Measurements from ENCODE around the gene AK5. TPM values are rescaled to one million over a fixed set of nuclear protein-coding genes. Genes with fewer than 3 reads are reported as not detected.
"Not testable (repeated sequence)": the region's sequence is repeated elsewhere in the genome, so short reads cannot be mapped to it uniquely, and the experiment has no call there.

Gene AK5
- total and polyA plus RNA-seq, 11 donors, result 0.14 to 0.91 (median 0.40) TPM; not detected in 2

GRCh38 chr1:77416692-77417450, 135.1 kb downstream of the AK5 start:
- Histone ChIP-seq H3K9me3 (no peaks in the 10 kb centered on the region), H3K4me3 (no peak overlapping the region), H3K27me3 (peaks cover 0 to 17% (median 0%) of the 10 kb centered on the region in 9 donors), H3K36me3 (no peaks in the 10 kb centered on the region), H3K27ac (no peak overlapping the region), H3K4me1 (peaks cover 0 to 25% (median 0%) of the 10 kb centered on the region in 12 donors)
- TF ChIP-seq, protein P1, sequence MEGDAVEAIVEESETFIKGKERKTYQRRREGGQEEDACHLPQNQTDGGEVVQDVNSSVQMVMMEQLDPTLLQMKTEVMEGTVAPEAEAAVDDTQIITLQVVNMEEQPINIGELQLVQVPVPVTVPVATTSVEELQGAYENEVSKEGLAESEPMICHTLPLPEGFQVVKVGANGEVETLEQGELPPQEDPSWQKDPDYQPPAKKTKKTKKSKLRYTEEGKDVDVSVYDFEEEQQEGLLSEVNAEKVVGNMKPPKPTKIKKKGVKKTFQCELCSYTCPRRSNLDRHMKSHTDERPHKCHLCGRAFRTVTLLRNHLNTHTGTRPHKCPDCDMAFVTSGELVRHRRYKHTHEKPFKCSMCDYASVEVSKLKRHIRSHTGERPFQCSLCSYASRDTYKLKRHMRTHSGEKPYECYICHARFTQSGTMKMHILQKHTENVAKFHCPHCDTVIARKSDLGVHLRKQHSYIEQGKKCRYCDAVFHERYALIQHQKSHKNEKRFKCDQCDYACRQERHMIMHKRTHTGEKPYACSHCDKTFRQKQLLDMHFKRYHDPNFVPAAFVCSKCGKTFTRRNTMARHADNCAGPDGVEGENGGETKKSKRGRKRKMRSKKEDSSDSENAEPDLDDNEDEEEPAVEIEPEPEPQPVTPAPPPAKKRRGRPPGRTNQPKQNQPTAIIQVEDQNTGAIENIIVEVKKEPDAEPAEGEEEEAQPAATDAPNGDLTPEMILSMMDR (IDR thresholded peaks at IDR 0.05), result peak in 5 of 12 donors; percentile 6 to 30 (median 16)
- TF ChIP-seq POLR2A (IDR thresholded peaks at IDR 0.05), result no peak
- intact Hi-C loops (cut with DNase I), result no loop called here
- 77 to 85% (median 81%) methylated on average over 5 of the region's 5 CpGs for WGBS, 4 donors
- no peak for ATAC-seq
- no peak for DNase-seq

DNA sequence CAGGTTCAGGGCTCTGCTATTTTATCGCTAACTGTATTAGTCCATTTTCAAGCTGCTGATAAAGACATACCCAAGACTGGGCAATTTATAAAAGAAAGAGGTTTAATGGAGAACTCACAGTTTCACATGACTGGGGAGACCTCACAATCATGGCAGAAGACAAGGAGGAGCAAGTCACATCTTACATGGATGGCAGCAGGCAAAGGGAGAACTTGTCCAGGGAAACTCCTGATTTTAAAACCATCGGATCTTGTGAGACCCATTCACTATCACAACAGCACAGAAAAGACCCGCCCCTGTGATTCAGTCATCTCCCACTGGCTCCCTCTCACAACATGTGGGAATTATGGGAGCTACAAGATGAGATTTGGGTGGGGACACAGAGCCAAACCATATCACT, 136.2 kb downstream of the AK5 start:
- H3K27me3 ChIP-seq, result peaks cover 0 to 13% (median 0%) of the 10 kb centered on the region in 9 donors
- H3K27ac ChIP-seq; ATAC-seq; DNase-seq; intact Hi-C loops (cut with DNase I); H3K4me3 ChIP-seq; H3K36me3 ChIP-seq; H3K9me3 ChIP-seq: not testable (repeated sequence)
- H3K4me1 ChIP-seq, result peaks cover 0 to 16% (median 0%) of the 10 kb centered on the region in 12 donors
- 89 to 91% (median 89%) methylated on average over 3 of the region's 3 CpGs for WGBS, 4 donors

DNA sequence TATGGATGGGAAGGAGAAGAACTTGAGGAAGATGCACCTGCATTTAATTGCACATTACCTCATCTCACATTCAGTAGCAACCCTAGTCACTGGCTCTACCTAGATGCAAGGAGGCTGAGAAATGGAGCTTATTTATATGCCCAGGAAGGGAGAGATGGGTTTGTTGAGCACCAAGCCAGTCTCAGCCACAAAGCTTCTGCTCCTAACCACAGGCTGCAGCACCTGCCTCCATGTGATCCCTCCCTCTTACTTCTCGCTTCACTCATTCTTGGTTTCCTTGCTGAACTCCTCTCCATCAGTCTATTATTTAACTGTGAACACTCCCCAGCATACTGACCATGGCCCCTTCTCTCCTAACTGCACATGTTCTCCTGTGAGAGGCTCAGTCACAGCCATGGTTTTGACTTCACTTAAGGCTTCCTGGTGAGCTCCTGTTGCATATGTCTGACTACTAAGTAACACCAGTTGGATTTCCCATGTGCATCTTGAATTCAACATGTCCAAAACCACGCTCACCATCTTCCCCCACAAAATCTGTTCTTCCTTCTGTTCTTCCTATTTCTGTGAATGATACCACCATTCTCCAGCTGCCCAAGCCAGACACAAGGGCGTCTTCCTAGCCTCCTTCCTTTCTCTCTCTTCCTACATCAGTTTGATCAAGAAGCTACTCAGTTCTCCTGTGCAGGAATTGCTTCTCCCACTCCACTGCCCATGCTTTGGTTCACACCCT, 139.8 kb downstream of the AK5 start:
- Histone ChIP-seq H3K9me3 (peaks cover 0 to 11% (median 0%) of the 10 kb centered on the region in 12 donors), H3K4me3 (no peak overlapping the region), H3K27me3 (peaks cover 0 to 8% (median 0%) of the 10 kb centered on the region in 9 donors), H3K27ac (no peak overlapping the region), H3K36me3 (no peaks in the 10 kb centered on the region), H3K4me1 (no peaks in the 10 kb centered on the region)
- intact Hi-C loops (cut with DNase I), result no loop called here
- DNase-seq (no peak), ATAC-seq (no peak)
- WGBS, 4 donors, result 80 to 88% (median 83%) methylated on average over 3 of the region's 3 CpGs
- no peak for TF ChIP-seq POLR2A (IDR thresholded peaks at IDR 0.05)
- TF ChIP-seq, protein P1 (IDR thresholded peaks at IDR 0.05), result no peak

DNA sequence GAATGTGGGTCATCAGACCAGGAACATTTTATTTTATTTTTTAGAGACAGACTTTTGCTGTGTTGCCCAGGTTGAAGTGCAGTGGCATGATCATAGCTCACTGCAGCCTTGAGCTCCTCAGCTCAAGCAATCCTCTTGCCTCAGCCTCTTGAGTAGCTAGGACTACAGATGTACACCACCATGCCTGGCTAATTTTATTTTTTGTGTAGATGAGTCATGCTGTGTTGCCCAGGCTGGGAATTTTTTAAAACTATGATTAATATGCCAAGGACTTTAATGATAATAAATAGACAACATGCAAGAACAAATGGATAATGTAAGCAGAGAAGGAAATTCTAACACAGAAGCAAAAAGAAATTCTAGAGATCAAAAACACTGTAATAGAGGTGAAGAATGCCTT, 142.4 kb downstream of the AK5 start:
- Histone ChIP-seq H3K4me1 (no peaks in the 10 kb centered on the region), H3K36me3 (no peaks in the 10 kb centered on the region), H3K27me3 (no peaks in the 10 kb centered on the region), H3K27ac (no peak overlapping the region), H3K4me3 (no peak overlapping the region), H3K9me3 (peaks cover 0 to 26% (median 9%) of the 10 kb centered on the region in 12 donors)
- DNase-seq, result no peak
- no peak for ATAC-seq
- TF ChIP-seq, protein P1 (IDR thresholded peaks at IDR 0.05), result no peak
- intact Hi-C loops (cut with DNase I), result no loop called here
